OCI-LY3 (cell line): ENCODE measurements around the gene GSTA5.
"Not testable (repeated sequence)": the region's sequence is repeated elsewhere in the genome, so short reads cannot be mapped to it uniquely, and the experiment has no call there.

ENCODE experiments used
- EZH2phosphoT487 ChIP-seq: fragments of 200-600 bp; shearing (Covaris generic); IDR thresholded peaks from 2 replicates; pipeline ENCODE4 v1.6.1; 2018; ENCODE audit warnings: antibody characterized with exemption, mixed run types, low read depth
- TF ChIP-seq, protein P1 (sequence below): fragments of 200-600, 300-600 bp; sonication (generic); IDR thresholded peaks from 2 replicates; pipeline ENCODE4 v1.5.1; 2014; ENCODE audit warnings: antibody characterized with exemption, low read length, low read depth

DNA sequence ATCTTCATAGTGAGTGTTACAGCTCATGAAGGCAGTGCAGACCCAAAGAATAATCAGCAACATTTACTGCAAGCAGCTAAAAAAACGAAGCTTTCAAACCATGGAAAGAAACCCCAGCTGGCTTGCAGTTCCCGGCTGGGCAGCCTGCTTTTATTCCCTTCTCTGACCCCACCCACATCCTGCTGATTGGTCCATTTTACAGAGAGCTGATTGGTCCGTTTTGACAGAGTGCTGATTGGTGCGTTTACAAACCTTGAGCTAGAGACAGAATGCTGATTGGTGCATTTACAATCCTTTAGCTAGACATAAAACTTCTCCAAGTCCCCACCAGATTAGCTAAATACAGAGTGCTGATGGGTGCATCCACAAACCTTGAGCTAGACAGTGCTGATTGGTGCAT lies 12.0 kb downstream of the GSTA5 start:
- TF ChIP-seq, protein P1, sequence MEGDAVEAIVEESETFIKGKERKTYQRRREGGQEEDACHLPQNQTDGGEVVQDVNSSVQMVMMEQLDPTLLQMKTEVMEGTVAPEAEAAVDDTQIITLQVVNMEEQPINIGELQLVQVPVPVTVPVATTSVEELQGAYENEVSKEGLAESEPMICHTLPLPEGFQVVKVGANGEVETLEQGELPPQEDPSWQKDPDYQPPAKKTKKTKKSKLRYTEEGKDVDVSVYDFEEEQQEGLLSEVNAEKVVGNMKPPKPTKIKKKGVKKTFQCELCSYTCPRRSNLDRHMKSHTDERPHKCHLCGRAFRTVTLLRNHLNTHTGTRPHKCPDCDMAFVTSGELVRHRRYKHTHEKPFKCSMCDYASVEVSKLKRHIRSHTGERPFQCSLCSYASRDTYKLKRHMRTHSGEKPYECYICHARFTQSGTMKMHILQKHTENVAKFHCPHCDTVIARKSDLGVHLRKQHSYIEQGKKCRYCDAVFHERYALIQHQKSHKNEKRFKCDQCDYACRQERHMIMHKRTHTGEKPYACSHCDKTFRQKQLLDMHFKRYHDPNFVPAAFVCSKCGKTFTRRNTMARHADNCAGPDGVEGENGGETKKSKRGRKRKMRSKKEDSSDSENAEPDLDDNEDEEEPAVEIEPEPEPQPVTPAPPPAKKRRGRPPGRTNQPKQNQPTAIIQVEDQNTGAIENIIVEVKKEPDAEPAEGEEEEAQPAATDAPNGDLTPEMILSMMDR: not testable (repeated sequence)
- TF ChIP-seq EZH2phosphoT487: not testable (repeated sequence)
